GM19351 (cell line): ENCODE measurements around the gene KIF4B.
"Not testable (repeated sequence)": the region's sequence is repeated elsewhere in the genome, so short reads cannot be mapped to it uniquely, and the experiment has no call there.

Experiments
- ATAC-seq: cut with Tn5 transposase; IDR thresholded peaks from one replicate; pipeline ENCODE4 v1.9.1; 2021; ENCODE audit warnings: mild to moderate bottlenecking, moderate library complexity; ENCODE audit not compliant: unreplicated experiment

The KIF4B gene, protein sequence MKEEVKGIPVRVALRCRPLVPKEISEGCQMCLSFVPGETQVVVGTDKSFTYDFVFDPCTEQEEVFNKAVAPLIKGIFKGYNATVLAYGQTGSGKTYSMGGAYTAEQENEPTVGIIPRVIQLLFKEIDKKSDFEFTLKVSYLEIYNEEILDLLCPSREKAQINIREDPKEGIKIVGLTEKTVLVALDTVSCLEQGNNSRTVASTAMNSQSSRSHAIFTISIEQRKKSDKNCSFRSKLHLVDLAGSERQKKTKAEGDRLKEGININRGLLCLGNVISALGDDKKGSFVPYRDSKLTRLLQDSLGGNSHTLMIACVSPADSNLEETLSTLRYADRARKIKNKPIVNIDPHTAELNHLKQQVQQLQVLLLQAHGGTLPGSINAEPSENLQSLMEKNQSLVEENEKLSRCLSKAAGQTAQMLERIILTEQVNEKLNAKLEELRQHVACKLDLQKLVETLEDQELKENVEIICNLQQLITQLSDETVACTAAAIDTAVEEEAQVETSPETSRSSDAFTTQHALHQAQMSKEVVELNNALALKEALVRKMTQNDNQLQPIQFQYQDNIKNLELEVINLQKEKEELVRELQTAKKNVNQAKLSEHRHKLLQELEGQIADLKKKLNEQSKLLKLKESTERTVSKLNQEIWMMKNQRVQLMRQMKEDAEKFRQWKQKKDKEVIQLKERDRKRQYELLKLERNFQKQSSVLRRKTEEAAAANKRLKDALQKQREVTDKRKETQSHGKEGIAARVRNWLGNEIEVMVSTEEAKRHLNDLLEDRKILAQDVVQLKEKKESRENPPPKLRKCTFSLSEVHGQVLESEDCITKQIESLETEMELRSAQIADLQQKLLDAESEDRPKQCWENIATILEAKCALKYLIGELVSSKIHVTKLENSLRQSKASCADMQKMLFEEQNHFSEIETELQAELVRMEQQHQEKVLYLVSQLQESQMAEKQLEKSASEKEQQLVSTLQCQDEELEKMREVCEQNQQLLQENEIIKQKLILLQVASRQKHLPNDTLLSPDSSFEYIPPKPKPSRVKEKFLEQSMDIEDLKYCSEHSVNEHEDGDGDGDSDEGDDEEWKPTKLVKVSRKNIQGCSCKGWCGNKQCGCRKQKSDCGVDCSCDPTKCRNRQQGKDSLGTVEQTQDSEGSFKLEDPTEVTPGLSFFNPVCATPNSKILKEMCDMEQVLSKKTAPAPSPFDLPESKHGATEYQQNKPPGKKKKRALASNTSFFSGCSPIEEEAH

GRCh38 chr5:155013526-155013925 lies at the start of gene KIF4B:
Gene KIF4B (plus strand): TSS chr5:155013755. CDS start chr5:155013860, 105 bp downstream.
- no peak for ATAC-seq

DNA sequence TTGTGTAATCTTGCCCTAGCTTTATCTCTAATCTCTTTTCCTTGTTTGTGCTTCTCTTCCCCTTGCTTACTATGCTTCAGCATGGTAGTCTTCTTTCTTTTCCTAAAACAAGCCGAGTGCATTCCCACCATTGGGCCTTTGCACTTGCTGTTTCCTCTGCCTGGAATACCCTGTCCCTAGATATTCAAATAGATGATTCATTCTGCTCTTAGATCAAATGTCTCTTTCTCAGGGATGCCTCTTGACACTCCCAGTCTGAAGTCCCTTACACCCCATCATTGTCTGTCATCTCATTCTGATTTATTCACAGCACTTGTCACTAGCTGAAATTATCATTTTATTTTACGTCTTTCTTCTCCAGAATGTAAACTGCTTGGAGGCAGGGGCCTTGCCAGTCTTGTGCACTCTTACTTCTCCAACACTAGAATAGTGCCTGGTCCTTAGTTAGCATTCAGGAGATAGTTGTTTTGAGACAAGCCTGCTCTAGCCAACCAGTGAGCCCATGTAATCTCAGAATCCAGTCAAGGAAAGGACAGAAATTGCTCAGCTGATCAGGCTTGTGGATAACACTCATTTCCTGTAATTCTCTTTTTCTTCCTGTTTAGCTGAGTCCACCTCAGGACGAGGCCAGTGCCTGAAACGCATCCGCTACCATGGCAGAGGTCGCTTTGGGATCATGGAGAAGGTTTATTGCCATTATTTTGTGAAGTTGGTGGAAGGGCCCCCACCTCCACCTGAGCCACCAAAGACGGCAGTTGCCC lies 47.3 kb upstream of the KIF4B start:
- no peak for ATAC-seq

GRCh38 chr5:154966874-154967273 lies 46.7 kb upstream of the KIF4B start:
- ATAC-seq, result no peak

DNA sequence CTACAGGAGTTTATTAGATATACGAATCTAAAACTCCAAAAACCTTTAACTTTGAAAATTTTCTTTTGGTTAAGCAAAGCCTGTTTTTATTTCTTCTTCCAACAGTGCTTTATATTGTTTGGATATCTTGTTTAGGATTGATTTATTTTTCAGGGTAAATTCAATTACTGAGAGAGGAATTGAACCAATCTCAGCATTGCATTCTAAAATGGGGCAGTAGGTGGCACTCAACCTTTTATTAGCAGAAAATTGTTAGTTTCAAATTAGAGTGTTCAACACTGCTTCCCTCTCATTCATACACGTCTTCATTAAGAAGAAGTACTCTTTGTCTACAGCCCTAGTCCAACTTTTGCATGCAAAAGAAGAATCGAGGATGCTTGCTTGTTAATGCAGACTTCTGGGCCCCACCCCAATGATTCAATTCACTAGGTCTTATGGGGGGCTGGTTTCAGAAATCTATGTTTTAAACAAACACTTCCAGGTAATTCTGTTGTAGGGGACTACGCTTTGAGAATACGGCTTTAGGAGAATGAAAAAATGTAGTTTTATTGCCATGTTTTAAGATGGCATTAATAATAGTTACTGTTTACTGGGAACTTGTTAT lies 46.0 kb upstream of the KIF4B start:
- ATAC-seq, result peak; percentile 54

DNA sequence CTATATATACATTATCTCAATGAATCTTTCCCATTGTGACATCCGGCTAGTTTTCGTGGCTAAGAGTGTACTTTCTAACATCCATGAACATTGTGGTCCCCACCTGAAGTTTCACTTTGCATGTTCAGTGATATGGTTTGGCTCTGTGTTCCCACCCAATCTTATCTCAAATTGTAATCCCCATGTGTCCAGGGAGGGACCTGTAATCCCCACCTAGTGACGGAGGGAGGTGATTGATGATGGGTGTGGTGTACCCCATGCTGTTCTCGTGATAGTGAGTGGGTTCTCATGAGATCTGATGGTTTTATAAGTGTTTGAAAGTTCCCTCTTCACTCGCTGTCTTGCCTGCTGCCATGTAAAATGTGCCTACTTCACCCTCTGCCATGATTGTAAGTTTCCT lies 44.6 kb upstream of the KIF4B start:
- ATAC-seq, result no peak

DNA sequence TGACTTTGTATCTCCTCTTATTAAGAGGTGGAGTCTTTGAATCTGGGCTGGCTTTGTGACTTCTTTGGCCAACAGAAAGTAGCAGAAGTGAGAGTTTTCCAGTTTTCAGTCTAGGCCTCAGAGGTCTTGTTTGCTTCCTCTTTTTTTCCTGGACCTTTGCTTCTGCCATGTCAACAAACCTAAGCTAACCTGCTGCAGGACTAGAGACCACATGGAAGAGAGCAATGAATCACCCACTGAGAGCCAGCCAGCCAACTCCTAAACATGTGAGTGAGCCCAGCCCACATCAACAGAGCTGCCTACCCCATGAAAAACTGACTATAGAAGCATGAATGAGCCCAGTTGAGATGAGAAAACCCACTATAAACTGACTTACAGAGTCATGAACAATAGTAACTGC lies 42.8 kb upstream of the KIF4B start:
- no peak for ATAC-seq

GRCh38 chr5:154971501-154971900 lies 42.1 kb upstream of the KIF4B start:
- no peak for ATAC-seq

GRCh38 chr5:154972476-154973080 lies 41.0 kb upstream of the KIF4B start:
- peak; percentile 47 for ATAC-seq

DNA sequence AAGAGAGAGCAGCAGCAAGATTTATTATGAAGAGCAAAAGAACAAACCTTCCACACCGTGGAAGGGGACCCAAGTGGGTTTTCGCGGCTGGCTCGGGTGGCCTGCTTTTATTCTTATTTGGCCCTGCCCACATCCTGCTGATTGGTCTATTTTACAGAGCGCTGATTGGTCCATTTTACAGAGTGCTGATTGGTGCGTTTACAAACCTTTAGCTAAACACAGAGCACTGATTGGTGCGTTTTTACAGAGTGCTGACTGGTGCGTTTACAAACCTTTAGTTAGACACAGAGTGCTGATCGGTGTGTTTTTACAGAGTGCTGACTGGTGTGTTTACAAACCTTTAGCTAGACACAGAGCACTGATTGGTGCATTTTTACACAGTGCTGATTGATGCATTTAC lies 37.5 kb upstream of the KIF4B start:
- not testable (repeated sequence) for ATAC-seq

DNA sequence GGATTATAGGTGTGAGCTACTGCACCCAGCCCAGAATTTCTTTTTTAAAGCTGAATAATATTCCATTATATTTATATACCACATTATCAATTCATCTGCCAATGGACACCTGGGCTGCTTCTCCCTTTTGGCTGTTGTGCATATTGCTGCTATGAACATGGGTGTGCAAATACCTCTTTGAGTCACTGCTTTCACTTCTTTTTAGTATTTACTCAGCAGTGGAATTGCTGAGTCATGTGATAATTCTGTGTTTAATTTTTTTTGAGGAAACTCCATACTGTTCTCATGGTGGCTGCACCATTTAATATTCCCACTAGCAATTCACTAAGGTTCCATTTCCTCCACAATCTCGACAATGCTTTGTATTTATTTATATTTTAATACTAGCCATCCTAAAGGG lies 36.1 kb upstream of the KIF4B start:
- no peak for ATAC-seq

- not testable (repeated sequence) for ATAC-seq
Measured at GRCh38 chr5:154978294-154978693, 35.3 kb upstream of the KIF4B start.

DNA sequence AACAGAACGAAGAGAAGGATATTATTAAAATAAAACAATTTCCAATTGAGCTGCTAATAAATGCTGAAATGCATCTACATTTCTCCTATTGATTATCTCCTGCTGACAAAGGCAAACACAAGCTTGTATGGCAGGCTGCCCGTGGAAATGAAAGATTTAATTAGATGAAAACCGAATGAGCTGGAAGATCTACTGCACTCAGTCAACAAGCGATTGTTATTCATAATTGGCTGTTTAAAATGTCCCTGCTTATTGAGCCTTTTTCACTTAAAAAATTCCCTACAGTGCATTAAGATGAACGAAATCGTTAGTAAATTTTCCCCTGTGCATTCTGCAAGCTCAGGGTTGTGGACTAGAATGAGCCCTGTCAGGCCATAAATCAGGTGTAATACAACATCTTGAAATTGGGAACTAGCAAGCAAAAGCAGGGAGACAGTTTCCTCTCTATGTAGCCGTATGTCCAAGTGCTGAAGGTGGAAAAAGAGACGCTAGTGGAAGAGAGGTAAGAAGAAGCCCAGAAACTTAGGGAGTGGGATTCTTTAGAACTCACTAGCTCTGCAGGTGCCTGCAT lies 28.5 kb upstream of the KIF4B start:
- ATAC-seq, result no peak

GRCh38 chr5:154986151-154986550 lies 27.4 kb upstream of the KIF4B start:
- no peak for ATAC-seq

- no peak for ATAC-seq
Measured at GRCh38 chr5:154989626-154990025, 23.9 kb upstream of the KIF4B start.

DNA sequence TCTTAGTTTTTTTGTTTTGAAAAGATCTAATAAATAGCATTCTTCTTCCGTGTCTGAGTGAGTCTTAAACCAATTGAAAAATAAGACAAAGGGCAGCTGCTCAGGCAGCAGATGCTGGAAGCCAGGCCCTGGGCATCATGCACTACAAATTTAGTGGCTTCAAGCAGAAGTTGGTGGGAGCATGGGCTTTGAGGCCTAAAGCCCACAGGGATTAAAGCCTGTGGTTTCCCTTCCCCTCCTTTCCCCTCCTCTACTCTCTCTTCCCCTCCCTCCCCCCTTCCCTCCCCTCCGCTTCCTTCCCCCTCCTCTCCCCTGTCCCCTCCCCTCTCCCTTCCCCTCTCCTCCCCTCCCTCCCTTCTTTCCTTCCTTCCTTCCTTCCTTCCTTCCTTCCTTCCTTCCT lies 20.1 kb upstream of the KIF4B start:
- ATAC-seq, result no peak

GRCh38 chr5:154995679-154996078 lies 17.9 kb upstream of the KIF4B start:
- ATAC-seq, result no peak

- ATAC-seq, result no peak
Measured at GRCh38 chr5:154997746-154998145, 15.8 kb upstream of the KIF4B start.

DNA sequence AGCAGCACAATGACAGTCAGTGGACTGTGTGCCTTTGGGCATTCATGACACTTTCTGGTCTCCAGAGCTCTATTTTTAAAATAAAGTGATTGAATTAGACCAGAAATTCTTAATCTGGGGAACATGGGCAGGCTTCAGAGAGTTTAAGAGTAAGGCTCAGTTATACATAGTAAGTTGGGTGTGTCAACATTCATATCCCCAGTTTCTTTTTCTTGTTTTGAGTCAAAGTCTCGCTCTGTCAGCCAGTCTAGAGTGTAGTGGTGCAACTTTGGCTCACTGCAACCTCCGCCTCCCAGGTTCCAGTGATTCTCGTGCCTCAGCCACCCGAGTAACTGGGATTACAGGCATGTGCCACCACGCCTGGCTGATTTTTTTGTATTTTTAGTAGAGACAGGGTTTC lies 13.7 kb upstream of the KIF4B start:
- ATAC-seq, result peak; percentile 69

DNA sequence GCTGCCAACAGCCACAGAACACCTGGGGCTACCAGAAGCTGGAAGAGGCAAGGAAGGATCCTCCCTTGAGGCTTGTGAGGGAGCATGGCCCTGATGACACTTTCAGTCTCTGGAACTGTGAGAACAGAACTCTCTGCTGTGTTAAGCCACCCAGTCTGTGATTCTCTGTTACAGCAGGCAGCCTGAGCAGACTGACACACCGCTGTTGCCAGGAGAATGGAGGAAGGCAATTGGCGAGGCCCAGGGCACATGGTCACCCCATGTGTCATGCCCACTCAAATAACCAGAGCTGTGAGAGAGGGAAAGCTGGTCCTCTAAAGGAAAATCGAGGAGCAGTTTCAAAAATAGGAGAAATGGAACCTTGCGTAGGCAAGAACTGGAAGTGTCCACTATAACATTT lies 12.0 kb upstream of the KIF4B start:
- no peak for ATAC-seq
